ENCODE measurements around the gene SON. TPM values are rescaled to one million over a fixed set of nuclear protein-coding genes. Genes with fewer than 3 reads are reported as not detected.

The SON gene
- total and polyA plus RNA-seq, 2 of the 13 experiments (the other 11 are each of a cell fraction or from before 2014, with no cell fraction given) = 61.3 to 78.3 TPM

DNA sequence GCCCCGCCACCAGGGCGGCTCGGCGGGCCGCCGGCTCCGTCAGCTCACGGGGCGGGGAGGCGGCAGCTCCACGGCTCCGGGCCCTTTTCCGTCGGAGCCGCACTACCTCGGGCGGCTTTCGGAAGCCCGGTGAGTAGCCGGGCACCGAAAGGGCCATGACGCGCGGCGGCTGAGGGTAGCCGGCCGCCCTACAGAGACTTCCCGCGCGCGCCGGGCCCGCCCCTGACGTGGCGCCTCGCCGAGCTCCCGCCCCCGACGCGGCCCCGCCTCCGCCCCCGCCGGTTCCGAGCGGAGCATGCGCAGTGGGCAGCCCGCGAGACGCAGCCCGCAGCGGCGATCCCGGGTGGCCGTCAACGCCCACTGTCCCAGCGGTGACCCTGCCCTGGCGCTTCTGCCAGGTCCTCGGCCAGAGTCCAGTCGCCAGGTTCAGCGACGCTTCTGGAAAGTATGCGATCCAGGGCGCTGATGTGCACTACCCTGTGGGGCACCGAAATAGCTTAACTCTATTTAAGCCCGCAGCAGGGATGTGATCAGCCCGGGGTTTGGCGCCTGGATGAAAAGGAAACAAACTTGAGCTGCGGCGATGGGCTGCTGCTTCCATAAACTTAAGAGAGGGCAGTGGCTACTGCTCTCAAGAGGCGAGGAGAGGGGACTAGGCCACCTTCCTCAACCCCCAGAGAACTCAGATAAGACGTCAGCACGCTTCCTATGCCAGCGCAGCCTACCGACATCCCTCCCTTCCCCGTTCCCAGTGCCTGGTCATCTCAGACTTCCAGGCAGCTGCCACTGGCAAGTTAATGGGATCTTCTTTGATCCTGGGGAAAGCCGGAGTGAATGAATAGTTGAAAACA, 45.9 kb downstream of the SON start, which contains the start of gene DONSON (continued):
- TF ChIP-seq, protein P1, sequence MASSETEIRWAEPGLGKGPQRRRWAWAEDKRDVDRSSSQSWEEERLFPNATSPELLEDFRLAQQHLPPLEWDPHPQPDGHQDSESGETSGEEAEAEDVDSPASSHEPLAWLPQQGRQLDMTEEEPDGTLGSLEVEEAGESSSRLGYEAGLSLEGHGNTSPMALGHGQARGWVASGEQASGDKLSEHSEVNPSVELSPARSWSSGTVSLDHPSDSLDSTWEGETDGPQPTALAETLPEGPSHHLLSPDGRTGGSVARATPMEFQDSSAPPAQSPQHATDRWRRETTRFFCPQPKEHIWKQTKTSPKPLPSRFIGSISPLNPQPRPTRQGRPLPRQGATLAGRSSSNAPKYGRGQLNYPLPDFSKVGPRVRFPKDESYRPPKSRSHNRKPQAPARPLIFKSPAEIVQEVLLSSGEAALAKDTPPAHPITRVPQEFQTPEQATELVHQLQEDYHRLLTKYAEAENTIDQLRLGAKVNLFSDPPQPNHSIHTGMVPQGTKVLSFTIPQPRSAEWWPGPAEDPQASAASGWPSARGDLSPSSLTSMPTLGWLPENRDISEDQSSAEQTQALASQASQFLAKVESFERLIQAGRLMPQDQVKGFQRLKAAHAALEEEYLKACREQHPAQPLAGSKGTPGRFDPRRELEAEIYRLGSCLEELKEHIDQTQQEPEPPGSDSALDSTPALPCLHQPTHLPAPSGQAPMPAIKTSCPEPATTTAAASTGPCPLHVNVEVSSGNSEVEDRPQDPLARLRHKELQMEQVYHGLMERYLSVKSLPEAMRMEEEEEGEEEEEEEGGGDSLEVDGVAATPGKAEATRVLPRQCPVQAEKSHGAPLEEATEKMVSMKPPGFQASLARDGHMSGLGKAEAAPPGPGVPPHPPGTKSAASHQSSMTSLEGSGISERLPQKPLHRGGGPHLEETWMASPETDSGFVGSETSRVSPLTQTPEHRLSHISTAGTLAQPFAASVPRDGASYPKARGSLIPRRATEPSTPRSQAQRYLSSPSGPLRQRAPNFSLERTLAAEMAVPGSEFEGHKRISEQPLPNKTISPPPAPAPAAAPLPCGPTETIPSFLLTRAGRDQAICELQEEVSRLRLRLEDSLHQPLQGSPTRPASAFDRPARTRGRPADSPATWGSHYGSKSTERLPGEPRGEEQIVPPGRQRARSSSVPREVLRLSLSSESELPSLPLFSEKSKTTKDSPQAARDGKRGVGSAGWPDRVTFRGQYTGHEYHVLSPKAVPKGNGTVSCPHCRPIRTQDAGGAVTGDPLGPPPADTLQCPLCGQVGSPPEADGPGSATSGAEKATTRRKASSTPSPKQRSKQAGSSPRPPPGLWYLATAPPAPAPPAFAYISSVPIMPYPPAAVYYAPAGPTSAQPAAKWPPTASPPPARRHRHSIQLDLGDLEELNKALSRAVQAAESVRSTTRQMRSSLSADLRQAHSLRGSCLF (CRISPR knock-in tag; IDR thresholded peaks at IDR 0.05; ENCODE audit: borderline replicate concordance) = no peak
- no peak for TF ChIP-seq SOX13 (IDR thresholded peaks at IDR 0.05)
- peak in 1 of 2 experiments; percentile 50; a peak in 2 of 4 replicates for TF ChIP-seq SOX13 (CRISPR knock-in tag; conservative IDR thresholded peaks at IDR 0.05 in 1 of 2, IDR thresholded peaks at IDR 0.05 in 1 of 2)
- peak; percentile 76; the same call in 1 of the 2 replicates for TF ChIP-seq NRL (CRISPR knock-in tag; IDR thresholded peaks at IDR 0.05; ENCODE audit: borderline replicate concordance)
- peak; percentile 90; the same call in 1 of the 2 replicates for TF ChIP-seq YEATS4 (CRISPR knock-in tag; IDR thresholded peaks at IDR 0.05; ENCODE audit: borderline replicate concordance)
- TF ChIP-seq MAZ (IDR thresholded peaks at IDR 0.05; ENCODE audit: borderline replicate concordance, low read depth, low read length) = no peak
- TF ChIP-seq MAZ (CRISPR knock-in tag; IDR thresholded peaks at IDR 0.05; ENCODE audit: low read depth) = peak; percentile 62; the same call in 1 of the 2 replicates
- TF ChIP-seq ASH2L (IDR thresholded peaks at IDR 0.05; ENCODE audit: insufficient read length, low read depth, low read length) = peak; percentile 70
- TF ChIP-seq ZNF317 (CRISPR knock-in tag; IDR thresholded peaks at IDR 0.05) = peak; percentile 59; the same call in 1 of the 2 replicates
- TF ChIP-seq SMAD3 (CRISPR knock-in tag; IDR thresholded peaks at IDR 0.05) = 0 out of 2 replicates have a peak, but pooled peaks have one; percentile 14
- no peak; the same call in 1 of the 2 replicates for TF ChIP-seq ZNF772 (CRISPR knock-in tag; IDR thresholded peaks at IDR 0.05)
- 0 out of 2 replicates have a peak, but pooled peaks have one; percentile 58 for TF ChIP-seq ZNF101 (CRISPR knock-in tag; IDR thresholded peaks at IDR 0.05; ENCODE audit: borderline replicate concordance, low read depth)
- TF ChIP-seq, protein P2, sequence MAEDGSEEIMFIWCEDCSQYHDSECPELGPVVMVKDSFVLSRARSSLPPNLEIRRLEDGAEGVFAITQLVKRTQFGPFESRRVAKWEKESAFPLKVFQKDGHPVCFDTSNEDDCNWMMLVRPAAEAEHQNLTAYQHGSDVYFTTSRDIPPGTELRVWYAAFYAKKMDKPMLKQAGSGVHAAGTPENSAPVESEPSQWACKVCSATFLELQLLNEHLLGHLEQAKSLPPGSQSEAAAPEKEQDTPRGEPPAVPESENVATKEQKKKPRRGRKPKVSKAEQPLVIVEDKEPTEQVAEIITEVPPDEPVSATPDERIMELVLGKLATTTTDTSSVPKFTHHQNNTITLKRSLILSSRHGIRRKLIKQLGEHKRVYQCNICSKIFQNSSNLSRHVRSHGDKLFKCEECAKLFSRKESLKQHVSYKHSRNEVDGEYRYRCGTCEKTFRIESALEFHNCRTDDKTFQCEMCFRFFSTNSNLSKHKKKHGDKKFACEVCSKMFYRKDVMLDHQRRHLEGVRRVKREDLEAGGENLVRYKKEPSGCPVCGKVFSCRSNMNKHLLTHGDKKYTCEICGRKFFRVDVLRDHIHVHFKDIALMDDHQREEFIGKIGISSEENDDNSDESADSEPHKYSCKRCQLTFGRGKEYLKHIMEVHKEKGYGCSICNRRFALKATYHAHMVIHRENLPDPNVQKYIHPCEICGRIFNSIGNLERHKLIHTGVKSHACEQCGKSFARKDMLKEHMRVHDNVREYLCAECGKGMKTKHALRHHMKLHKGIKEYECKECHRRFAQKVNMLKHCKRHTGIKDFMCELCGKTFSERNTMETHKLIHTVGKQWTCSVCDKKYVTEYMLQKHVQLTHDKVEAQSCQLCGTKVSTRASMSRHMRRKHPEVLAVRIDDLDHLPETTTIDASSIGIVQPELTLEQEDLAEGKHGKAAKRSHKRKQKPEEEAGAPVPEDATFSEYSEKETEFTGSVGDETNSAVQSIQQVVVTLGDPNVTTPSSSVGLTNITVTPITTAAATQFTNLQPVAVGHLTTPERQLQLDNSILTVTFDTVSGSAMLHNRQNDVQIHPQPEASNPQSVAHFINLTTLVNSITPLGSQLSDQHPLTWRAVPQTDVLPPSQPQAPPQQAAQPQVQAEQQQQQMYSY (CRISPR knock-in tag; IDR thresholded peaks at IDR 0.05) = peak; percentile 94
- TF ChIP-seq ZNF724P (CRISPR knock-in tag; IDR thresholded peaks at IDR 0.05; ENCODE audit: borderline replicate concordance) = peak; percentile 78; the same call in 1 of the 2 replicates
- TF ChIP-seq ZNF263 (CRISPR knock-in tag; IDR thresholded peaks at IDR 0.05) = peak; percentile 69; the same call in 1 of the 2 replicates
- 0 out of 2 replicates have a peak, but pooled peaks have one; percentile 40 for TF ChIP-seq AHR (CRISPR knock-in tag; IDR thresholded peaks at IDR 0.05)
- TF ChIP-seq YY1 (IDR thresholded peaks at IDR 0.05; ENCODE audit: insufficient read depth, insufficient replicate concordance, low read depth, low read length) = peak; percentile 61
- peak; percentile 99 for TF ChIP-seq RXRA (CRISPR knock-in tag; IDR thresholded peaks at IDR 0.05)
- no peak for TF ChIP-seq ZNF333 (CRISPR knock-in tag; IDR thresholded peaks at IDR 0.05; ENCODE audit: borderline replicate concordance)
- peak; percentile 97 for TF ChIP-seq KDM2A (CRISPR knock-in tag; IDR thresholded peaks at IDR 0.05; ENCODE audit: borderline replicate concordance, low read depth)

All from HepG2 (cell line).